A673 (cell line): ENCODE results near the gene EXOC3L1.

Experiments used
- CTCF ChIP-seq: fragments of 300-800, 200-600 bp; sonication (generic); conservative IDR thresholded peaks from 2 replicates; pipeline ENCODE4 v1.5.1; 2017; ENCODE audit warnings: low read depth, mild to moderate bottlenecking, antibody characterized with exemption, low read length, moderate library complexity, mixed read lengths
- EZH2 ChIP-seq: fragments of 200-600 bp; sonication (generic); IDR thresholded peaks from 2 replicates; pipeline ENCODE4 v1.6.1; 2017; ENCODE audit warnings: borderline replicate concordance, low read depth, mild to moderate bottlenecking, mixed read lengths, antibody characterized with exemption, low read length; ENCODE audit not compliant: poor library complexity, severe bottlenecking

GRCh38 chr16:67185651-67186134 is 4.2 kb downstream of the EXOC3L1 start:
- TF ChIP-seq CTCF (peak; percentile 5; the same call in 1 of the 2 replicates), EZH2 (no peak)
